ENCODE results near the gene CA14.
"Not testable (repeated sequence)": the region's sequence is repeated elsewhere in the genome, so short reads cannot be mapped to it uniquely, and the experiment has no call there.

The CA14 gene

DNA sequence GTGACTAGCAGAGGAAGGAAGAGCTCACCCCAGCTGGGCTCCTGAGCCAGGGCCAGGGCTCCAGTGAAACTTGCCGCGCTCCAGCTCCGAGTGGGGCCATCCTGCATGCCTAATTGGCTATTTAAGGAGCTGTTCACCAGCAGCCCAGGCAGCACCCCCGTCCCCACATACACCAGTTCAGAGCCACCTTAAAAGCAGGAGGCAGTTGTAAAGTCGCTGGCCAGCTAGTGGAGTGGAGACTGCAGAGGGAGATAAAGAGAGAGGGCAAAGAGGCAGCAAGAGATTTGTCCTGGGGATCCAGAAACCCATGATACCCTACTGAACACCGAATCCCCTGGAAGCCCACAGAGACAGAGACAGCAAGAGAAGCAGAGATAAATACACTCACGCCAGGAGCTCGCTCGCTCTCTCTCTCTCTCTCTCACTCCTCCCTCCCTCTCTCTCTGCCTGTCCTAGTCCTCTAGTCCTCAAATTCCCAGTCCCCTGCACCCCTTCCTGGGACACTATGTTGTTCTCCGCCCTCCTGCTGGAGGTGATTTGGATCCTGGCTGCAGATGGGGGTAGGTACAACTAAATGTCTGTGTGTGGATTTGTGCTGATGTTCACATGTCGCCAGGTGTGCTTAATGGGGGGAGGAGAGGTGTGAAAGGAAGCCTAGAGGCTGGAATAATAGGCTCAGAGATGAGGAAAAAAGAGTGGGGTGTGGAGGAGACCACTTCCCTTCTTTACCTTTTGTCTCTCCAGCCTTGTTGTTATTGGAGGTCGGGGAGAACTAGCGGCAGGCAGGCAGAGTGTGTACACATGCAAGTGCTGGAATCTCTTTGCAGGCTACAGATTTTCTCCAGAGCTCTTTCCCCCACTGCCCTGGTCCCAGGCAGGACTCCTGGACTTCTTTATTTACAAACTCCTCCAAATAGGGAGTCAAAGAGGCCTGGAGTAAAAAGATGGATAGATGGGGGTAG is at the start of gene CA14:
CA14 (plus strand) TSS at position 151 of the 962 bp plus-strand sequence; CDS start at position 506, 355 bp downstream.
- DNase-seq (ENCODE audit: low spot score) = no peak

DNA sequence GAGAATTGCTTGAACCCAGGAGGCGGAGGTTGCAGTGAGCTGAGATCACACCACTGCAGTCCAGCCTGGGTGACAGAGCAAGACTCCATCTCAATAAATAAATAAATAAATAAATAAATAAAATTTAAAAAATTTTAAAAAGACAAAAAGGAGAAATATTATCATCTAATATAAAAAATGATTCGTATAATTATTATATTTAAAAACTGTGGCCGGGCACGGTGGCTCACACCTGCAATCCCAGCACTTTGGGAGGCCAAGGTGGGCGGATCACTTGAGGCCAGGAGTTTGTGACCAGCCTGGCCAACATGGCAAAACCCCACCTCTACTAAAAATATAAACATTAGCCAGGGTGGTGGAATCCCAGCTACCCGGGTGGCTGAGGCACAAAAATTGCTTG is 49.1 kb upstream of the CA14 start:
- DNase-seq (ENCODE audit: low spot score) = not testable (repeated sequence)

DNA sequence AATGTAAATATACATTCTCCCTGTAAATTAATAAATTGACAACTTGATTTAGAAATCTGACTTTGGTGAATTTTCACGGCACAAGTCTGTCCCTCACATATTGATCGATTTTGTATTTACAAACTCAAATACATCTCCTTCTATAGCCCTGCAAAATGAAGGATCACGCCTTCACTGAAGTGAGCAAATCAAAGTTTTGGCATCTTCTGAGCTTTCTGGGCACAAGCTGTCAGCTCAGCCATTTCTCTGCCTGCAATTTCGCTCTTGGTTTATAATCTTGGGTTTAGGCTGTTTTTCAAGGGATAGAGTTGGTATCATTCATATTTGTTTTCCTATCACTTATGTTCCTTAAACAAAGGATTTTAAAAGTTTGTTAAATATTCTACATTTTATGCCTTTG is 47.5 kb upstream of the CA14 start:
- no peak for DNase-seq (ENCODE audit: low spot score)

DNA sequence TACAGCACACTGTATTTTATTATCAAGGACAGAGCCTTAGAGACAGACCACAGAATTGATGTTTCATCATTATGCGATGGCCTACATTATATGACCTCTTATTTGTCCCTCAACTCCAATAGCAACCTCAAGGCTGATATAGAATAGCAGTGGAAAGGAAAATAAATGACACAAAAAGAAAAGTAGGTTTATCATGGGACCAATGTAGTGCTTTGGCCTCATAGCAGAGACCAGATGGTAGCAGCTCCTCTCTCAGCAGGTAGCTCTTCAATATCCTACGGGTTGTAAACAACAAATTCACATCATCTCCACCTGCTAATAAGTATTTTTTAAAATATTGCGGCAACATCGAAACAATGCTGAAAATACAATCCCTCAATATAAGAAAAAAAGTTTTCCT is 46.9 kb upstream of the CA14 start:
- DNase-seq (ENCODE audit: low spot score) = no peak

DNA sequence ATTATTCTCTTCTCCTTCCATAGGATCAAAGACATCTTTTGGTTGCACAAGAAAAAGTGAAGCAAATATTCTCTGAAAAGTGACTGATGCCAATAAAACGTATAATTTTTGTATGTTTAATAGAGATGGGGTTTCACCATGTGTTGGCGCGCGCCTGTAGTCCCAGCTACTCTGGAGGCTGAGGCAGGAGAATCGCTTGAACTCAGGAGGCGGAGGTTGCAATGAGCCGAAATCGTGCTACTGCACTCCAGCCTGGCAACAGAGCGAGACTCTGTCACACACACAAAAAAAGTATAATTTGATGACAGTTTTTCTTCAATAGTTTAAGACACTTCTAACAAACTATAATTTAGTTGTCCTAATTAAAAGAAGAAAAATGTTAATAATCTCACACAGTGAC is 45.5 kb upstream of the CA14 start:
- DNase-seq (ENCODE audit: low spot score) = no peak

DNA sequence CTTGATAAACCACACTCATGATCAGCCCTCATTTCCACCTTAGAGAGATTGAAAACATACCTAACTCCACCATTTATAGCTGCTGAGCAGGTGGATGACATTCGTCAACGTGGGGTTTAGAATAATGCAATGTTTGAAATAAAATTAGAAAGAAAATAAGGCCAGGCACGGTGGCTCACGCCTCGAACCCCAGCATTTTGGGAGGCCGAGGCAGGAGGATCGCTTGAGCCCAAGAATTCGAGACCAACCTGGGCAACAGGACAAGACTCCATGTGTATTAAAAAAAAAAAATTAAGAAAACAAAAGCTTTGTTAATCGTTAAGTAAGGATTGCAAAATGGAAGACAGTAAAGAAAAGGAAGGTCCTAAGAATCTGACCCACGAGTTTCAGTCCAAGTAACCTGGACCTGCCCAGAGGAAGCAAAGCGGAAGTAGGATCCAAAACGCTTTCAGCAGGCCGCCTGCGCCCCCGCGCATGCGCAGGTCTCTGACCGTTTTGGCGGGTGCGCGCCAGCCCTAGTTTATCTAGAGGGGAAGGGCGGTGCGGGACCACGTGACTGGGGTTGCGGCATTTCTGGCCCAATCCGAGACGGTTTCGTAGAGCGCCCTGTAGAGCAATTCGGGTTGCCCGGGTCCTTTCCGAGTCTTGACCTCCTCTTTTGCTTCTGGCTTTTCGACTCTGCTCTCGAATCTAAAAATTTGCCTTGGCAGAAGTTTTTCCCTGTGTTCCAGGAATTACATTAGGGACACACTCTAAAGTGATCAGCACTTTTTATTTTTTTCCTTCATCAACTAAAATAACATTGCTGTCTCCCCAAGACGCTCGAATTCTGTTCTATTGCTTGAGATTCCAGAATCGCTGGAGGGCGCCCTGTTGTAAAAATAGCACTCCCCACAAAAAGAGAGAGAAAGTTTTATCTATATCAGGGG is 44.1 kb upstream of the CA14 start:
- peak; percentile 93 for DNase-seq (ENCODE audit: low spot score)

DNA sequence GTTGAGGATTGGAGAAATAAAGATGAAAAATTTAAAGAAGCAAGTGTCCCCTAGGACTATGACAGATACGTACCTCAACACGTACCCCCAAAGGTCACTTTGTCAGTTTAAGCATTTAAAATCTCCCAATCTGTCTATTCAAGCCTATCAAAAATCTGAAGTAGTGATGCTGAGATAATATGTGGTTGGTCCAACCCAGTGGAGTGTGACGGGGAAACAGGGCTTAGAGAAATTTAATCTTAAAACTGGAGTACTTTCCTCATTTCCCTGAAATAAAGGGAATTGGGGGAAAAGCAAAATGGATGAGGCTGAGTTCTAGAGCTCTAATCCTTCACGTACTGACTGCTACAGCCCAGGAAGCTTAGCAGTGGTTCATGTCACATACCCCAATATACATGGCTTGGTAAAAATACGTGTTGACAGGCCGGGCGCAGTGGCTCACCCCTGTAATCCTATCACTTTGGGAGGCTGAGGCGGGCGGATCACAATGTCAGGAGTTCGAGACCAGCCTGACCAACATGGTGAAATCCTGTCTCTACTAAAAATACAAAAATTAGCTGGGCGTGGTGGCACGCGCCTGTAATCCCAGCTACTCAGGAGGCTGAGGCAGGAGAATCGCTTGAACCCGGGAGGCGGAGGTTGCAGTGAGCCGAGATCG is 43.3 kb upstream of the CA14 start:
- DNase-seq (ENCODE audit: low spot score) = not testable (repeated sequence)

DNA sequence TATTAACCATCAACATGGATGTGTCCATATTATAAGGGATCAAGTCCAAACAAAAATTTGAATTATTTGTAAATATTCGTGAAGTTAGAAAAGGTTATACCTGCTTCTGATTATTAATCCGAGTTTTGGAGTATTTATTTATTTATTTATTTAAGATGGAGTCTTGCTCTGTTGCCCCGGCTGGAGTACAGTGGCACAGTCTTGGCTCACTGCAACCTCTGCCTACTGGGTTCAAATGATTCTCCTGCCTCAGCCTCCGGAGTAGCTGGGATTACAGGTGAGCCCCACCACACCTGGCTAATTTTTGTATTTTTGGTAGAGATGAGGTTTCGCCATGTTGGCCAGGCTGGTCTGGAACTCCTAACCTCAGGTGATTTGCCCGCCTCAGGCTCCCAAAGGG is 41.7 kb upstream of the CA14 start:
- DNase-seq (ENCODE audit: low spot score) = not testable (repeated sequence)

DNA sequence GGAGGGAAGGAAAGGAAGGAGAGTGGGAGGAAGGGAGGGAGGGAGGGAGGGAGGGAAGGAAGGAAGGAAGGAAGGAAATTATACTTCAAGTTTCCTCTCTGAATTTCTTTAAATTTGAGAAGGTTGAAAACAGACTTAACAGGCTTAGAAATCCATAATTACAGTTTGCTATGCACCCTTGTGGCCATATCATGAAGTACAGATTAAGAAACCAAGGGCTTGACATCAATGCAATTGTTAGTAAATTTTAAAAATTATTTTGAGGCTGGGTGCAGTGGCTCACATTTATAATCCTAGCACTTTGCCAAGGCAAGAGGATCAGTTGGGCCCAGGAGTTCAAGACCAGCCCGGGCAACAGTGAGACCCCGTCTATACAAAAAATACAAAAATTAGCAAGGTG is 36.0 kb upstream of the CA14 start:
- peak; percentile 27 for DNase-seq (ENCODE audit: low spot score)

DNA sequence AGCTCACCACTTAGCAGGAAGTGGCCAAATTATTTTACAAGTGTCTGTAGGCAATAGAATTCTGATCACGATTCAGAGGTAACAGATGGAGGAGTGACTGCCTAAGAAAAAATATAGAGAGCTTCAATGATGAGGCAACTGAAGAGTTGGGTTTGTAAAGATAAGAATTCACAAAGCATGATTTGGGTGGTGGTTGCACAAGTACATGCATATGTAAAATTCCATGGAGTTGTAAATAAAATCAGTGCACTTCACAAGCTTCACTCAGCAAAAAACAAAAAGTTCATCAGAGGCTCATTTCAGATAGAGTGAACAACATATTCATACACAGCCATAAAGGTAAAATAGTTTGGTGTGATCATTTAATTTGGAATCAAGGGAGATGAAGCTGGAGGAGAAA is 32.6 kb upstream of the CA14 start:
- DNase-seq (ENCODE audit: low spot score) = no peak

DNA sequence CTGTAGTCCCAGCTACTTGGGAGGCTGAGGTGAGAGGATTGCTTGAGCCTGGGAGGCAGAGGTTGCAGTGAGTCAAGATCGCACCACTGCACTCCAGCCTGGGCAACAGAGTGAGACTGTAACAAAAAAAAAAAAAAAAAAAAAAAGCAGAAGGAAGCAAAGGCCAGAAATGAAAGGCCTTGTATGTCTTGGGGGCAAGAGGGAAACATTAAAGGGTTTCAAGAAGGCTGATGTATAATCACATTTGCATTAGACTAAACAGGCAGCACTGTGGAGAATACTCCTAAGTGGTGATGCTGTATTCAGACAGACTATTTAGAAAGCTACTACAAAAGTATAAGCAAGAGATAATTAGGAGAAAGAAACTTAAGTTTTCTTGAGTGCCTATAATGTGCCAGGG is 32.0 kb upstream of the CA14 start:
- DNase-seq (ENCODE audit: low spot score) = no peak

DNA sequence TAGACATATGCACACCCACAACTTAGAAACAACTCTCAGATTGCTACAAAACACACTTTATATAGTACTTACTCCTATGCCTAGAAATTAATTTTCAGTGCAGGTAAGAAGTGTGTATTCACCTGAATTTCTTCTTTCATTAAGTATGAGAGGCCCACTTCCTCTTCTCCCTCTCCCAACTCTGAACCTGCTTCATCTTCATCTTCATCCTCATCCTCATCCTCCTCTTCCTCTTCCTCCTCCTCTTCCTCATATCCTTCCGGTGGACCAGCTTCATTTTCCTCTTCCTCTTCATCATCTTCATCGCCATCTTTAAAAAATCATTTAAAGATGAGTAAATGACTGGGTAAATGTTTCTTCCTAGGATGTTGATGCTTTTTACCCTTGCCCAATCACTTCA is 31.1 kb upstream of the CA14 start:
- no peak for DNase-seq (ENCODE audit: low spot score)

DNA sequence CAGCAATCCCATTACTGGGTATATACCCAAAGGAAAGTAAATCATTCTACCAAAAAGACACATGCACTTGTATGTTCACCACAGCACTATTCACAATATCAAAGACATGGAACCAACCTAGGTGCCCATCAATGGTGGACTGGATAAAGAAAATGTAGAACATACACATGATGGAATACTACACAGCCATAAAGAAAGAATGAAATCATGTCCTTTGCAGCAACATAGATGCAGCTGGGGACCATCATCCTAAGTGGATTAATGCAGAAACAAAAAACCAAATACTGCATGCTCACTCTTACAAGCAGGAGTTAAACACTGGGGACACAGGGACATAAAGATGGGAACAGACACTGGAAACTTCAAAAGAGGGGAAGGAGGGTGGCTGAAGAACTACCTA is 30.3 kb upstream of the CA14 start:
- no peak for DNase-seq (ENCODE audit: low spot score)

DNA sequence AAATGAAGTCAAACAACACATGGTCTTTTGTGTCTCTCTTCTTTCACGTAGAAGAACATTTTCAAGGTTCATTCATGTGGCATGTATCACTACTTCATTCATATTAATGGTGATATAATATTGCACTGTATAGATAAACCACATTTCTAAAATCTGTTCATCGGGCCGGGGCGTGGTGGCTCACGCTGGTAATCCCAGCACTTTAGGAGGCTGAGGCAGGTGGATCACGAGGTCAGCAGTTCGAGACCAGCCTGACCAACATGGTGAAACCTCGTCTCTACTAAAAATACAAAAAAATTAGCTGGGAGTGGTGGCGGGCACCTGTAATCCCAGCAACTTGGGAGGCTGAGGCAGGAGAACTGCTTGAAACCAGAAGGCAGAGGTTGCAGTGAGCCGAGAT is 29.3 kb upstream of the CA14 start:
- not testable (repeated sequence) for DNase-seq (ENCODE audit: low spot score)

DNA sequence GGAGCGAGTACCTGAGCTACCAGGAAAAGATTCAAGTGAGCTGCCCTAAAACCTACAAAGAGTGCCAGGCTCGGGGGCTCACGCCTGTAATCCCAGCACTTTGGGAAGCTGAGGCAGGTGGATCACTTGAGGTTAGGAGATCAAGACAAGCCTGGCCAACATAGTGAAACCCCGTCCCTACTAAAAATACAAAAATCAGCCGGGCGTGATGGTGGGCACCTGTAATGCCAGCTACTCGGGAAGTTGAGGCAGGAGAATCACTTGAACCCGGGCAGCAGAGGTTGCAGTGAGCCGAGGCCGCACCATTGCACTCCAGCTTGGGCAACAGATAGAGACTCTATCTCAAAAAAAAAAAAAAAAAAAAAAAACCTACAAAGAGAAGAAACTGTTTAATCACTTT is 24.7 kb upstream of the CA14 start:
- not testable (repeated sequence) for DNase-seq (ENCODE audit: low spot score)

DNA sequence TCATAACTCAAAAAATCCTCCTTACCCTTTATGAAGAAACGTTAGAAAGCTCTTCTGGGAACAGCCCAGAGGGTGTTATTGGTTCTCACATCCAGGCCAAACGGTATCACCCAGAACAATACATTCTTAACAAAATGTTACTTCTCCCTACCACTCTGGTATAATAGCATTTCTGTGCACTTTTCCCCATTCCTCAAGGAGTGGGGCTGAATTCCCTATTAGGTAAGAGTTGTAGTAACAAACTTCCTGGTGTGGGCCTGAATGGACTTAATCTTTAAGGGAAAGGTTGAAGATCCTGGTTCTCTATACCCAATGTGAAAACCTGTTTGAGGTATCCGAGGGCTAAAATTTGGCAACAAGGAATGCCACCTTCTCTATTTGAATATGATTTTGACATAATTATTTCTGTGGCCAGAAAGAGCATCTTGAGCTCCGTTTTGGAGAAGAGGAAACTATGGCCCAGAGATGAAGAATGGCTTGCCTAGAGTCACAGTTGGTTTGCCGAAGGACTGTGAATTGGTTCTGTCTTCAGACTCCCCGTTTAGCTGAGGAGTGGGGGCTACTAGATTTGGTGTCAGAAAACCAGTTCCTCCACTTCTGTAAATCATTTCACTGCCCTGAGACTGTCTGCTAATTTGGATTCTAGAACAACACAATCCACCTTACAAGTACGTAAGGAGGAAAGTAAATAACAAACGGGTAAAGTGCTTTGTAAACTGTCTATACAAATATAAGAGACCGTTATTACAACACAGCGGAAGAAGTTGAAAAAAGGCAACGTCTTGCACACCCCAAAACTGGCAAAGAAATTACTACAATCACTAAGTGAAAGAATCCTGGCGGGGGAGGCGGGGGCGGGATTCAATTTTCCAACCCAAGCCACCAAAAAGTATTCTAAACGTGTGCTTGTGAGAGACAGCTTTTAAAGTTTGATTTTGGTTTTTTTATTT is 23.9 kb upstream of the CA14 start:
- DNase-seq (ENCODE audit: low spot score) = peak; percentile 17

DNA sequence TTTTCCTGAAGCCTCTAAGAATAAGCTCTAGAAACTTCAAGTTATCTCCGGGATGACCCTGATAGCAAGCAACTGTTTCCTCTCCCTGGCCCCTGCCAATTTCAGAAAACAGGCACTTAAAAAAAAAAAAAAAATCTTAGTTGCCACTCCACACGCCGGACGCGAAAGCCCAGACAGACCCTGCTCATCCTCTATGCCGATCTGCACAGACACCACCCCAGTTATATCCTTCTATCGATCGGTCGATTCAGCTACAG is 23.3 kb upstream of the CA14 start:
- no peak for DNase-seq (ENCODE audit: low spot score)

DNA sequence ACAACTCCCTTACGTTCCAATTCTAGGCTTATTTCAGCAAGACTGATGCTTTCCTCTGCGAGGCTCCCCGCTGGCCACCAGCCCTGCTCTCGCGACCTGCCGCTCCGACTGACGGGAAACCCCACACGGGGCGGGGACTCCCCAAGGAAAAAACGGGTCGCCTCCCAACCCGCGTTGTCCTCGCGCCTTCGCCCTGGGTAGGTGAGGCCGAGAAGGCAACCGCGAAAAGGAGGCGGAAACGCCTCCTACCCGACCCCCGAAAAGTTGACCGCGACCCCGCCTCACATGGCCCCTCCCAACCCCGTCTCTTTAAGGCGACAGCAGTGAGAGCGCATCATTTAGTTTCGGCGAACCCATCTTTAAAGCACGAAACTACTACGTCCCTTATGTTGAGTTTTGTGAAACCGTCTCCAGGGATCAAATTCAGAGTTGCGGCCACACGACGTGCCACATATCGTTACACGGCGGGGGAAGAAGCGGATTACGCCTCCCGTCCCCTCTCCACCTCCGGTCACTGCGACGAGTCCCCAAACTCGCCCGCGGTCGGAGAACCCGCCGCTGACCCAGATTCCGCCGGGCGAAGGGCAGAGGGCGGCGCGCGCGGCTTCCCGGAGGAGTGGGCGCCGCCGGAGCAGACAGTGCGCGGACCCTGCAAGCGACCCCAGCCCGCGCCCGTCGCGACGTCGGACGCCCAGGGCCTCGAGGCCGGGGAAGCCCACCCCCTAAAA is 22.8 kb upstream of the CA14 start:
- peak; percentile 86 for DNase-seq (ENCODE audit: low spot score)

DNA sequence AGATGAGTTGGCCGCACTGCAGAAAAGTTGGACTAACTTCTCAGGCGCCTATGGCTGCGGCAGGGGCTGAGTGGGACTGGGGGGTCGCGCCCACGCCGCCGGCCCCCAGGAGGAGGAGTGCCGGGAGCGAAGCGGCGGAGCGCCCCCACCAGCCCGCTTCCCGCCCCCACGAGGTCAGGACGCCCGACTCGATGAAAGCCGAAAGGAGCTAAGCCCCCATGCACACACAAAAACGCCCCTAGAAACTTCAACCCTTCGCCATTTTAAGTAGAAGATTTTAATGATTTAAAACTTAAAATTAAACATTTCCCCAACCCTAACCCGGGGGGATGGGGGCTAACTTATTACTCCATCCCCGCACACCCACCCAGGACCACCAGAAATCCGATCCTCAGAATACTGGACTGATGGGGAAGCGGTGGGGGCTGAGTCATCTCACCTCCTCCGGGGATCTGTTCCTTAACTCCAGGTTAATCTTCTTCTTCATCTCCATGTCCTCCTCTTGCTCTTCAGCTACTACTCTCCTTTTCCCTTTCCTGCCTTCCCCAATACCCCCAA is 22.2 kb upstream of the CA14 start:
- DNase-seq (ENCODE audit: low spot score) = peak; percentile 35

DNA sequence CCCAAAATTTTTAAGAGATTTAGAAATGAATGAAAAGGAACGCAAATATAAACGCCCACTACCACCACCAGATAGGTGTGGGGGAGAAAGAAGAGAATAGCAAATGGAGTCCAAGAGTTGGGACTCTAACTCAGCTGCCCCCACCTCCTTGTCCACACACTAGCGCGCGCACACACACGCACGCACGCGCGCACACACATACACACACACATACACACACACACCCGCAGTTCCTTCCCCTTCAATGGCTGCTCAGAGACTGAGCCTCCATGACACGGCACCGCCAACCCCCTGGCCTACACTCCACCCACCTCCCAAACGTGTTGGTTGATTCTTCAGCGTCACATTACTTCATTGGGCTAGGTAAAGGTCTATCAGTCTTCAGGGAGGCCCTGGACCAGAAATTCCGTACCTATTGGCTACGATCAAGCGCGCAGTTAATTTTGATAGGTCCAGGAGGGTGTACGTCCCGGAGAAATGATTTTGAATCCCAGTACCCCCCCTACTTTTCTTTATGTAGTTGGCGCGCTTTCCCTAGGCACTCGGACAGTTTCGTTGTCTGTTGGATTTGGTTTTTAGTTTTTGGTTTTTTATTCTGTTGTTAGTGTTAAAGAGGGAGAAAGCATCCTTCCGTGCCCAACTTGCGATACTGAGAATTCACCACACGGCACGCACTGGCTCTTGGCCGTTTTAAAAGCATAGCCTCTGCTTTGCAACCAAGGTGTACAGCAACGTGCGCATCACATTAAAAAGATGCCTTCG is 21.5 kb upstream of the CA14 start, which contains the start of gene ANP32E:
ANP32E (minus strand) TSS at position 261 of the 762 bp plus-strand sequence. CDS start 326 bp downstream, outside the sequence.
- DNase-seq (ENCODE audit: low spot score) = peak; percentile 99
